Ishikawa (cell line): ENCODE results near the gene CXCR4.

Experiments used
- CEBPB ChIP-seq: IDR thresholded peaks from 2 replicates; pipeline ENCODE4 v1.6.1; 2012
- CREB1 ChIP-seq: IDR thresholded peaks from 2 replicates; pipeline ENCODE4 v1.6.1; 2012; ENCODE audit warnings: low read depth
- EGR1 ChIP-seq: IDR thresholded peaks from 2 replicates; pipeline ENCODE4 v1.6.1; 2012
- EP300 ChIP-seq: IDR thresholded peaks from 2 replicates; pipeline ENCODE4 v1.6.1; 2012; ENCODE audit warnings: borderline replicate concordance
- FOXM1 ChIP-seq: IDR thresholded peaks from 2 replicates; pipeline ENCODE4 v1.6.1; 2012; ENCODE audit warnings: low read depth, borderline replicate concordance
- MAX ChIP-seq: IDR thresholded peaks from 2 replicates; pipeline ENCODE4 v1.6.1; 2012
- NFIC ChIP-seq: IDR thresholded peaks from 2 replicates; pipeline ENCODE4 v1.6.1; 2012
- RAD21 ChIP-seq: IDR thresholded peaks from 2 replicates; pipeline ENCODE4 v1.6.1; 2012; ENCODE audit warnings: low read depth
- REST ChIP-seq: IDR thresholded peaks from 2 replicates; pipeline ENCODE4 v1.6.1; 2012; ENCODE audit warnings: low read depth, mild to moderate bottlenecking
- TAF1 ChIP-seq: IDR thresholded peaks from 2 replicates; pipeline ENCODE4 v1.6.1; 2012; ENCODE audit warnings: low read depth, mild to moderate bottlenecking
- TCF12 ChIP-seq: IDR thresholded peaks from 2 replicates; pipeline ENCODE4 v1.6.1; 2012; ENCODE audit warnings: low read depth
- TEAD4 ChIP-seq: IDR thresholded peaks from 2 replicates; pipeline ENCODE4 v1.6.1; 2012
- USF1 ChIP-seq: IDR thresholded peaks from 2 replicates; pipeline ENCODE4 v1.6.1; 2012
- YY1 ChIP-seq: IDR thresholded peaks from 2 replicates; pipeline ENCODE4 v1.6.1; 2012; ENCODE audit warnings: low read depth
- ZBTB7A ChIP-seq: IDR thresholded peaks from 2 replicates; pipeline ENCODE4 v1.6.1; 2012; ENCODE audit warnings: low read depth

CXCR4 gene

GRCh38 chr2:136125236-136125635 is 7.3 kb upstream of the CXCR4 start:
- TF ChIP-seq TEAD4 (no peak), REST (no peak), EGR1 (no peak), NFIC (no peak), YY1 (no peak), TAF1 (no peak), FOXM1 (no peak), TCF12 (no peak), MAX (no peak), CREB1 (no peak), CEBPB (no peak), EP300 (no peak), USF1 (no peak), RAD21 (no peak), ZBTB7A (no peak)

- TF ChIP-seq TAF1 (no peak), USF1 (no peak), EGR1 (no peak), TCF12 (no peak), CREB1 (no peak), TEAD4 (no peak), RAD21 (no peak), EP300 (no peak), YY1 (no peak), ZBTB7A (no peak)
Measured at GRCh38 chr2:136124805-136125204, 6.9 kb upstream of the CXCR4 start.

GRCh38 chr2:136122661-136123060 is 4.7 kb upstream of the CXCR4 start:
- TF ChIP-seq YY1 (no peak), REST (no peak), TCF12 (no peak), MAX (no peak)

- TF ChIP-seq MAX (no peak), CEBPB (no peak), EGR1 (no peak), FOXM1 (no peak), RAD21 (no peak), TCF12 (no peak), EP300 (no peak), CREB1 (no peak), ZBTB7A (no peak)
Measured at GRCh38 chr2:136121204-136121910, 3.4 kb upstream of the CXCR4 start.

- TF ChIP-seq REST = no peak
- no peak for TF ChIP-seq CREB1
- TF ChIP-seq MAX = no peak
Measured at GRCh38 chr2:136119717-136120675, 2.0 kb upstream of the CXCR4 start.
